ENCODE results near the gene KCTD18. TPM values are rescaled to one million over a fixed set of nuclear protein-coding genes. Genes with fewer than 3 reads are reported as not detected.

Gene KCTD18
- total RNA-seq, 1 donor: 24.9 TPM

DNA sequence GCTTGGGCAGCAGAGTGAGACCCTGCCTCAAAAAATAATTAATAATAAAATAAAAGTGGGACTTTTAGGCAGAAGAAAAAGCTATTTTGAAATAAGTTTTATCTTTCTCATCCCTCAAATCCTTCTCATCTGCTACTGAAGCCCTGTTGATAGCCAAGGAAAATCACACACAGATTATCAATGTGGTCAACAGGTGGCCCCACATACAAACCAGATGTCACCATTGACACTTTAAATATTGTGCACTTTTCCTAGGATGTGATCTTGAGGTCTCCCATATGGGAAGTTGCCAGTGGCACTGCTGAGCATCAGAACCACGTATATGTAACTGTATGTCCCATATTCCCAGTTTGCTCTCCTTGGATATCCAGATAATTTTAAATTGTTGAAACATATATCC is 64.6 kb downstream of the KCTD18 start:
- DNase-seq (ENCODE audit: low read depth): no peak
- no peak overlapping the region for H3K4me3 ChIP-seq (ENCODE audit: low read depth, low read length)
- TF ChIP-seq, protein P1, sequence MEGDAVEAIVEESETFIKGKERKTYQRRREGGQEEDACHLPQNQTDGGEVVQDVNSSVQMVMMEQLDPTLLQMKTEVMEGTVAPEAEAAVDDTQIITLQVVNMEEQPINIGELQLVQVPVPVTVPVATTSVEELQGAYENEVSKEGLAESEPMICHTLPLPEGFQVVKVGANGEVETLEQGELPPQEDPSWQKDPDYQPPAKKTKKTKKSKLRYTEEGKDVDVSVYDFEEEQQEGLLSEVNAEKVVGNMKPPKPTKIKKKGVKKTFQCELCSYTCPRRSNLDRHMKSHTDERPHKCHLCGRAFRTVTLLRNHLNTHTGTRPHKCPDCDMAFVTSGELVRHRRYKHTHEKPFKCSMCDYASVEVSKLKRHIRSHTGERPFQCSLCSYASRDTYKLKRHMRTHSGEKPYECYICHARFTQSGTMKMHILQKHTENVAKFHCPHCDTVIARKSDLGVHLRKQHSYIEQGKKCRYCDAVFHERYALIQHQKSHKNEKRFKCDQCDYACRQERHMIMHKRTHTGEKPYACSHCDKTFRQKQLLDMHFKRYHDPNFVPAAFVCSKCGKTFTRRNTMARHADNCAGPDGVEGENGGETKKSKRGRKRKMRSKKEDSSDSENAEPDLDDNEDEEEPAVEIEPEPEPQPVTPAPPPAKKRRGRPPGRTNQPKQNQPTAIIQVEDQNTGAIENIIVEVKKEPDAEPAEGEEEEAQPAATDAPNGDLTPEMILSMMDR (IDR thresholded peaks at IDR 0.05; ENCODE audit: insufficient read depth, low read length): no peak

DNA sequence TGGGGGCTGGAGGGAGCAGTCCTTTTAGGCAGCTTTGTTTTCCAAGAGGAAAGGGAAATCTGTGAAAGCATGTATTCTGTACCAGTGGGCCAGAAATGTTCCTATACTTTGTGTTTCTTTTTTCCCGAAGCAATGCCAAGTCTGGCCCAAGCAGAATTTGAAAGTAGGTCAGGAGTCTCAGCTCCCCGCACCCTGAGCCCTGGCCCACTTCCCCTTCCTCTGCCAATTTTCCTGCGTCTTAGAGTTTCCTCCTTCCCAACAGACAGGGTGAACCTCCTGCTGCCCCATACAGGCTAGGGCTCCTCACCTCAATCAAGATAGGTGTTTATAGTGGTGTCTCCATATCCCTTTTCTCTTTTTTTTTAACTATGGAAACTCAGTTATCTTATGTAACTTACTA is 65.3 kb downstream of the KCTD18 start:
- no peak overlapping the region for H3K4me3 ChIP-seq (ENCODE audit: low read depth, low read length)
- TF ChIP-seq, protein P1 (IDR thresholded peaks at IDR 0.05; ENCODE audit: insufficient read depth, low read length): no peak
- DNase-seq (ENCODE audit: low read depth): no peak

DNA sequence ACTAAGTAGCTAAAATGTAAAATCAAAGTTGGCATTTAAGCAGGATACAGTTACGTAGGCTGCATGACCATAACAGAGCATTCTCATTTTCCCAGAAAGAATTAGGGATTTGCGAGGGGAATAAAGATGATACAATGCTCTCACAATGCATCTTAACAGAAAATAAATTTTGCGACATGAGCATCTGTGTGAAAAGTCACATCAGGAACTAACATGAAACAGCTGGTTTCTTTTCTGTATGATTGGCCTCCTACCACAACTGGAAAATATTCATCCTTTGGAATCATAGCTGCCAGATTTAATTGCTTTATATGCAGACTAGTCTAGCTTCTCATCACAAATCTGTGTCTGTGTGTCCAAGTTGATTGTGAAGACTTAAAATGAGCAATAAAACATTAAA is 66.0 kb downstream of the KCTD18 start:
- no peak overlapping the region for H3K4me3 ChIP-seq (ENCODE audit: low read depth, low read length)
- no peak for DNase-seq (ENCODE audit: low read depth)
- TF ChIP-seq, protein P1 (IDR thresholded peaks at IDR 0.05; ENCODE audit: insufficient read depth, low read length): no peak

DNA sequence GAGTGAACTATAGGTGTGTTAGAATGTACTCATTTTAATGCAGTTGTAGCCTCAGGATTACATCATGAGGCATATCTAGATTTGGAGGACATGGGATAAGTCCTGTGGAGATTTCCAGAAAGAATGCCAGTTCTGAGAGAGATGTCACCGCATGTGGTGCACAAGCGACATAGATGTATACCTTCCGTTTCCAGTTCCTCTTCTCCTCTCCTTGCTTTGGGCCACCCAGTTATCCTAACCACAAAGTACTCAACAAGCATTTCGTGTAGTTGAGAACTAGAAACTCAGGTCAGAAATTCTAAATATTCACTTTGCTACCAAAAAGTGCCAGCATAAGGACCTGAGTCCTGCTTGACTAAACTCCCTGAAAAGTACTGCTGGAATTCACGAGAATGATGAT is 66.5 kb downstream of the KCTD18 start:
- TF ChIP-seq, protein P1 (IDR thresholded peaks at IDR 0.05; ENCODE audit: insufficient read depth, low read length): no peak
- no peak for DNase-seq (ENCODE audit: low read depth)
- no peak overlapping the region for H3K4me3 ChIP-seq (ENCODE audit: low read depth, low read length)

DNA sequence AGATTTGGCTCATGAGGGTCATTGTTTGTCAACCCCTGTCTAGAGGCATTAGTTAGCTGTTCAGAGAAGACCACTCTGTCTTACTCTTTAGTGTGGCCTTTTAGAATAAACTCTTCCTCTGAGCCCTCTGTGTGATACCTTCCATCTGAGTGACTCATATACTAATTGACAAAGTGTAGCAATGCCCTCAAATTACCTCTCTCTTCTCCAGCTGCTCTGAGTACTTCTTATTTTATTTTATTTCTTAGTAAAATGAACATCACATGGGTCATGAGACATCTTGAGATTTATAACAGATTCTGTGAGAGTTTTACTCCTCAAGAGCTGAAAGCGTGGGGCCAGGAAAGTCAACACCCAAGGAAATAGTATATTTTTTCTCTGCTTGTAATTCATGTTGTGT is 67.4 kb downstream of the KCTD18 start:
- peak; percentile 49 for DNase-seq (ENCODE audit: low read depth)
- TF ChIP-seq, protein P1 (IDR thresholded peaks at IDR 0.05; ENCODE audit: insufficient read depth, low read length): no peak
- no peak overlapping the region for H3K4me3 ChIP-seq (ENCODE audit: low read depth, low read length)

DNA sequence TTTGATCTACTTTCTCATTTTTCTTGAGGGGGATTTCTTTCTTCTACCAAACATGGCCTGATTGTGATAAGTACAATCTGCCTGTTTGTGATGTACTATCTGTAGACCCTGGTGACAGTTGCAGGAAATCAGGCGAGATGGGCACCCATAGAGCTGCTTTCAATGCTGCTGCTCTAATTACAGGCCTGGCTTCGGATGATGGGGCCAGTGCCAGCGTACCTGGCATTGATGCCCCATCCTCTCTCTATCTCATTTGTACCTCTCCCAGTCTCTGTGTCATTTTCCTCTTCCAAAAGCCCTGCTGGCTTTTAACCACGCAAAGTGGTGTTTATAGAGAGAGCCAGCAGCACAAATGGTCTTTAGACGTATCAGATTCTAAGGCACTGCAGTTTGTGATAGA is 69.9 kb downstream of the KCTD18 start:
- H3K4me3 ChIP-seq (ENCODE audit: low read depth, low read length): no peak overlapping the region
- DNase-seq (ENCODE audit: low read depth): no peak
- TF ChIP-seq, protein P1 (IDR thresholded peaks at IDR 0.05; ENCODE audit: insufficient read depth, low read length): no peak

Other genes starting within 250 kb of the KCTD18 start
- gene SPATS2L, start 203.4 kb downstream of the KCTD18 start, total RNA-seq (ENCODE audit: low replicate concordance): 40.7 and 117 TPM in 2 replicates
- gene SGO2, start 16.1 kb upstream of the KCTD18 start, total RNA-seq (ENCODE audit: low replicate concordance): 21.3 and 23.3 TPM in 2 replicates
- gene AOX1, start 75.9 kb upstream of the KCTD18 start, total RNA-seq (ENCODE audit: low replicate concordance): 23.6 and 84.0 TPM in 2 replicates